Dedifferentiated amniotic fluid mesenchymal stem cell (primary cell): ENCODE results near the gene AGMAT.
"Not testable (repeated sequence)": the region's sequence is repeated elsewhere in the genome, so short reads cannot be mapped to it uniquely, and the experiment has no call there.

Source experiments
- DNase-seq: peaks from one replicate; pipeline ENCODE4 v3.0.0-alpha.2; 2016; ENCODE audit errors: extremely low spot score

AGMAT gene

GRCh38 chr1:15616373-15617172 lies 31.7 kb upstream of the AGMAT start:
- DNase-seq, result no peak

DNA sequence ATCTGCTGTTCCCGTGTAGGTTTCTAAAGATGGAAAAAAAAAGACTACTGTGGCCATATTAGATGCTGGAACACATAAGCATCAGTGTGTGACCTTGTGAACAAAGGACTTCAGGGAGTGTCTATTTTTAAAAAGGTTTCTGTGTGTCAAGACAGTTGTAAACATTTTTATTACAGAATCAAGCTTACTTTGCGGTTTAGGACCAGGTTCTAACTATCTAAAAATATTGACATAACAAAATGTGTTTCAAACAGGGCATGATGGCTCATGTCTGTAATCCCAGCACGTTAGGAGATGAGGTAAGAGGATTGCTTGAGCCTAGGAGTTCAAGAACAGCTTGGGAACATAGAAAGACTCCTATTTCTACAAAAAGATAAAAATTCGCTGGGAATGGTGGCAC lies 25.3 kb upstream of the AGMAT start:
- DNase-seq, result no peak

- DNase-seq, result no peak
Measured at GRCh38 chr1:15609631-15610030, 24.8 kb upstream of the AGMAT start.

DNA sequence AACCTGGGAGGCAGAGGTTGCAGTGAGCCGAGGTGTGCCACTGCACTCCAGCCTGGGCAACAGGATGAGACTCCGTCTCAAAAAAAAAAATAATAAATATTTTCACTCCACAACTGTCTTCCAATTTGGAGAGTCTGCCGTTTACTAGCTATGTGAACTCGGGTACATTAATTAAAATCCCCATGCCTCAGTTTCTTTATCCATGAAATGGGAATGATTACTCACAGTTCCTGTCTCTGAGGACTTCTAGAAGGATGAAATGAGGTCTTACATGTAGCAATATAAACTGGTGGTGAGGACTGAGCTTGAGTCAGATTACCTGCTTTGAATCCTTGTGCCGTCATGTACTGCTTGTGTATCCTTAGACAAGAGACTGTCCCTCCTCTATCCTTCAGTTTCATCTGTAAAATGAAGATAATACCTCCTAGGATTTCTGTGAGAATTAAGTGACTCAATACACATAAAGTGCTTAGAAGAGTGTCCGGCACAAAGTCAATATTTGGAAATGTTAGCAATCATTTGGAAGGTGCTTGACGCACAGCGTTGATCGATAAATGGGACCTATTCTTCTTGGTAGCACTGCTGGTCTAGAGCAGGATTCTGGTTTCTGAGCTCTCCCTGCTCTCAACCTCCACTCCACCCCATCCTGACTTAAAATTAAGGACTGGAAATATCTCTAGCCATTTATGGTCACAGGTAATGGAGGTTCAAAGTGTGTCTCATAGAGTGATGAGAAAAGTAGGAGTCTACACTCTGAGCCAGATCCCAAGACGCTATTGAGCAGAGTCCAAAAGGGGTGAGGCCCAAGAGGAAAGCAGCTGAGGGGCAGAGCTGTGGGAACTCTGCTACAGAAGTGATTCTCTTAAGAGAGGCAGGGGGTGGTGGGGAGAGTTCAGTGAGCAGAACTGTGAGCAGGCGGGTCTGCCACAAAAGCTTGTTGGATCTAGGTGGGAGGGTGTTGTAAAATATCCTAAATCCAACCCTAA lies 20.8 kb upstream of the AGMAT start:
- DNase-seq, result no peak

GRCh38 chr1:15604400-15604799 lies 19.5 kb upstream of the AGMAT start:
- DNase-seq, result not testable (repeated sequence)

DNA sequence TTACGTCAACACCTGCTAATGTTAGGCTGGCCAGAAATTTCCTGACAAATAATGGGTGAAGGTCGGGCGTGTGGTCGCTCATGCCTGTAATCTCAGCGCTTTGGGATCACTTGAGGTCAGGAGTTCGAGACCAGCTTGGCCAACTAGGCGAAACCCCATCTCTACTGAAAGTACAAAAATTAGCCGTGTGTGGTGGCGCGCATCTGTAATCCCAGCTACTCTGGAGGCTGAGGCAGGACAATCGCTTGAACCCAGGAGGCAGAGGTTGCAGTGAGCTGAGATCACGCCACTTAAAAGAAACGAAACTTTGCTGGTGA lies 19.1 kb upstream of the AGMAT start:
- not testable (repeated sequence) for DNase-seq

DNA sequence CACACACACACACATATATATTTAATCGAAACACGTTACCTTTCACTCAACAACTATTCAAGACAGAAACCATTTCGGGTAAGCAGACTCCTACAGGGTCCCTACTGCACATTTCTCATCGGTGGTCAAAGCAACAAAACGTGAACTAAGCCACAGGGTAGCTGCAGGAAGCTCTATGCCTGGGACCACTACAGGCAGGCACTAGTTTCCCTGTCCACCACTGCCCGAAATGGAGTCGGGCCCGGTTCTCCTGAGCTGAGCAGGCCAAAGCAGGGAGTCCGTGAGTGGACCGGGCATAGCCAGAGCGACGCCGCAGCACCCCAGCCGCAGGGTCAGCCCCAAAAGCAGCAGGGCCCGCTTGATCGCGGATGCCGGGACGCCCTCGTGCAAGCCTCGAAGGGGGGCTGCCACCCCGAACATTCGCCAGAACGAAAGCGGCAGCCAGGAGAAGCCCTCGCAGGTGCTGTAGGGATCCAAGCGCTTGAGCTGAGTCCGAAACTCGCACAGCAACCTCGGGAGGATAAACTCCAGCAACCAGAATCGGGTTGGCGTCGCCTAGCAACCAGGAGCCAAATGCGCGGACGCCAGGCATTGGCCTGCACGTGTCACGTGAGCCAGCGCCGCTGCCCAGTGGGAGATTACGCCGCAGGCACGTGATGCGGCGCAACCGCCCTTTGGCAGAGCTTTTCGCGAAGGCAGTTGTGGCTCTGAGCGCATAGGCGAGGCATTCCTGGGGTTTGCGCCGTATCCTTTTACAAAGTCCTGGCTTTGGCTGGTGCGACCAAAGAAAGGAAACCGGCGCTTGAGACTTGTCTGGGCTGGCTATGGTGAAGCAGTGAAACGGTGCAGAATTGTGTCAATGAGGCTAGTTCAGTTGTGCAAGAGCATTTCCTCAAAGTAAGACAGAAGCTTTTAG lies 18.5 kb upstream of the AGMAT start:
- DNase-seq, result peak; percentile 80

GRCh38 chr1:15598436-15598835 lies 13.6 kb upstream of the AGMAT start:
- no peak for DNase-seq

DNA sequence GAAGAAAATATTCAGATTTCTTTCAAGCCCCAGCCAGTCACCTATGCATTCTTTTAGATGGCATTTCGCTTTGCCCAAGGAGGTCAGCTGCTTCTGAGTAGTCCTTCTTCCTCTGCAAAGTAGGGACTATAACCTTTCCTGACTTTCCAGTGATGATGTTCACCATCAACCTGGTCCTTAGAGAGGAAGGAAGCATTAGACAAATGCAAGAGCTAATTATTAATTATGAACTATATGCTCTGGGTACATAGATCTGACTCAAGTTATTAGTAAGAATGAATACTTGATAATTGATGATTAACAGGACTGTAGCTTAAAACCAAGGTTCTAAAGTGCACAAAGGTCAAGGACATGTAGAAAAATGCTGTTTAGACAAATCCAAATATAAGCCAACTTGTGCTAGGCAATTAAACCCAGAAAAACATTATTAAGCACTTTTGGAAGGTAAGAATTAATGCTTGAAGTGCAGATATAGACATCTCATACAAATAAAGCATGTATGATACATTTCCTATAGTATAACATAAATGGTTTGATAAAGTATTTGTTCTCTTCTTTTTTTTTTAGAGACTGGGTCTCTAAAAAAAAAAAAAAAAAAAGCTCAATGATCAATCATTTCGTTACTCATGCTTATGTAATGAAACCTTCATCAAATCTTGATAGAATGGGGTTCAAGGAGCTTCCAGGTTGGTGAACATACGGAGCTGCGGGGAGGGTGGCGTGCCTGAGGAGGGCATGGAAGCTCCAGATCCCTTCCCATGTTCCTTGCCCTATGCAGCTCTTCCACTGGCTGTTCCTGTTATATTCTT lies 11.2 kb upstream of the AGMAT start:
- DNase-seq, result no peak

- DNase-seq, result no peak
Measured at GRCh38 chr1:15592285-15592684, 7.4 kb upstream of the AGMAT start.

DNA sequence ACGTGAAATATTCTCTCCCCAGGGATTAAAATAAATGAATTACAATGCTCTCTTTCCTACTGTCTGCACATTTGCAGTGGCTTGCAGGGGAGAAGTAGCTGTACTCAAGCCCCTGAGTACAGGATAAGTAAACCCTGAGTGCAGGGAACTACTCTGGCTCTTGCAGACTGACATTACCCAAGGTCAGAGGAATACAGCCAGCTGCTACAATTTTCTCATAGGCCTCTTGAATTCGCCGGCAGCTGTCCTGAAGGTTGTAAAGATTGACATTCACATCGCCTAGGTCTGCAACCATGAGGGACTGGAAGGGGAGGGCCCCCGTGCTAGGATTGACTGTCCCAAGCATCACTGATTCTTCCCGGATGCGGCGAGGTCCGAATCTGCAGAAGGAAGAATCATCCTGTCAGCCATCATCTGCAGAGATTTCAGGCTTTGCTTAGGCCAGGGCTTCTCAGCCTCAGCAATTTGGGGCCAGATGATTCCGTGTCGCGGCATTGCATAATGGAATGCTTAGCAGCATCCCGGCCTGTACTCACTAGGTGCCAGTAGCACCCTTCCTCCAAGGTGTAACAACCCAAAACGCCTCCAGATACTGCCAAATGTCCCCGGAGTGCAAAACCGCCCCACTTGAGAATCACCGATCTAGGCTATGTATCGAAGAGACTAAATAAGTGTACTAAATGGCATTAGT lies 1.7 kb downstream of the AGMAT start:
- DNase-seq, result no peak

DNA sequence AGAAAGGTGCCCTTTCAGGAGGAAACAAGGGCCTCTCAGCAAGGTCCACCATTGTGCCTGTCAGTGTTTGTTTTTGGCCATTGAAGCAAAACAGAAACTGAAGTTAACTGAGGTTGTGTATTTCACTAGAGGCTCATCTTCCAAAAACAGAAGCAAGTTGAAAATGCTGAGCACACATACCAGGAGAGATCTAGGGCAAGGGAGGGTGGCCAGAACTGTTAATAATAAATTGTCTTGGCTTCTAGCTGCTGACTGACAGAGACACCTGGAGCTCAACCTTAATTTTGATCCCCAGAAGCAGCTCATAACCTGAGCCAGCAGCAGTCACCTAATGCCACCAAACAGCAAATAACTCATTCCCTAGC lies 5.2 kb downstream of the AGMAT start:
- DNase-seq, result no peak

- DNase-seq, result no peak
Measured at GRCh38 chr1:15578921-15579682, 5.7 kb downstream of the AGMAT start.

DNA sequence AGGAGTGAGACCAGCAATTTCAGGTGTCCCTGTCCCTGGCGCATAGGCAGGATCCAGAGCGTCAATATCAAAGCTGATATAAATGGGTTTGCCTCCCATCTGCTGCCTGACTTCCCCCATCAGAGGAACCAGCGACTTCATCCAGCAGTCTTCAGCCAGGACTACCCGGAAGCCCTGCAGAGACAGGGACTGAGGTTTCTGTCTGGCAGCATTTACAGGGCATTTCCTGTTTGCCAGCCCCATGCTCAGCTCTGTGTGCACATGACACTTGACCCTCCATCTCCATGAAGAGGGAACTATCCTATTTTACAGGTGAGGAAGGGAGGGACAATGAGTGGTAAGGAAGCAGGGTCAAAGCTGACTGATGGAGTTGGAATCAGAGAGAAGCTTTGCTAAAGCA lies 7.2 kb downstream of the AGMAT start:
- DNase-seq, result no peak

- DNase-seq, result no peak
Measured at GRCh38 chr1:15575549-15576150, 9.2 kb downstream of the AGMAT start.

GRCh38 chr1:15574741-15575140 lies 10.1 kb downstream of the AGMAT start:
- no peak for DNase-seq

DNA sequence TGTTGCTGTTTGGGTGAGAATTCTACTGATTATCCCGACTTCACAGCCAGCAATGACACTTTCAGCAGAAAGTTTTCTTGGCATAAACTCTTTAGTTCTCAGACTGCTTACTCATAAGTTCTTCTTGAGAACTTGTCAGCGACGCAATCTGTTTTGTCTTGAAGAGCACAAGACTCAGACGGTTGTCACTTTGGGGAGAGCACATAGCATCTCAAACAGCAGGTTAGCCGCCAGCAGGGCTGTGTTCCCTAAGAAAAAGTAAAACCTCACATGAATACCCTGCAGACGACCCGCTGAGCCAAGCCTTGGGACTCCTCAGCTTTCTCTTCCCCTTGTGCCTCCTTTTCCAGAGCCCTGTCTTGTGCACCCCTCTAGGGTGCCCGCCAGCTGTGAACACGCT lies 11.4 kb downstream of the AGMAT start:
- no peak for DNase-seq

DNA sequence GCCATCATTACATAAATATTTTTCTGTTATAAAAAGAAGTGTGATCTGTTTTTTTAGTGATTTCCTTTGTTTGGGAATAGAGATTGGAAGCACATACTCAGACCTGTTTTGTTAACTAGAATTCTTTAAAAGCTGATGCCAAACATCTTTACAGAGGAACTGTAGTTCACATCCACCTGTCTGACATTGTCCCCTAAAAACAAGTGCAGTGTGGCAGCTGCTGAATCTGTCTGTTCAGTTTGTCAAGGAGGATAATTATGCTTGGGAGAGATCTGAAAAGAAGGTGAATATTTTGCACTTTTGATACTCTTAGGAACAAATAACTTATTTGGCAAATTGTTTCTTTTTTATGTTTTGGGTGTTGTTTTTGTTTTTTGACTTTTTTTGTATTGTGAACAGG lies 13.6 kb downstream of the AGMAT start:
- DNase-seq, result no peak

DNA sequence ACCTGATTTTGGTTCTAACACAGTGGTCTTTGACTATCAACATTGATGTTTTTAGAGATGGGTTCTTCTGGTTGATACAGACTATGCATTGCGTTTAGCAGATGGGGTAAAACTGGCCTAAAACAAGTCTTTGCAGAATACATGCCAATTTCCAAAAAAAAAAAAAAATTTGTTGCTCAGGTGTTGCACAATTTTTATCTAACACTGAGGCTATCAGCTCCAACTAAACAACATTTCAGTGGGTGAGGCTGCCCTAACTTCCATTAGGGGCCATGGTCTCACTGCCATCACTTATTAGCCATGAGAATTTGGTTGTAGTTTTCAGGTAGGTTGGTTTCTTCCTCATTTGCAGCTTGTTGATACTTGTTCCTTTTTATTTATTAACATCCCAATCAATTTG lies 14.0 kb downstream of the AGMAT start:
- DNase-seq, result no peak
